Heart left ventricle (tissue), 13 donors: ENCODE data around the gene TAF4.

ENCODE experiments used
- POLR2A ChIP-seq, 2 donors: fragments of 450-650 bp; IDR thresholded peaks; one replicate each; pipeline ENCODE4 v1.6.1; 2017; ENCODE audit warnings: antibody characterized with exemption in 2 of 2, mild to moderate bottlenecking in 2 of 2, moderate library complexity in 2 of 2
- TF ChIP-seq, protein P1 (sequence below), 12 donors: fragments of 200-600 bp; sonication (generic) in 4 of 12; IDR thresholded peaks; one replicate each; pipeline versions ENCODE4 v1.5.0 to v1.8.0; 2018 to 2022; ENCODE audit warnings: antibody characterized with exemption in 12 of 12, mild to moderate bottlenecking in 5 of 12
- donor health status: ischemic (EF 13 %, LVEDD 7.1; RV severe dilation, severe dysfunction).
- donor health status: DM: no; HTN: yes; CAD: no.
- donor health status: DM: no; HTN: no; CAD: no.
- donor health status: ischemic (EF 25% LVEDD 6.9; RV normal size, moderate dysfunction).
- donor health status: ischemic (EF 25% LVEDD 5.7; RV mildly dilated, moderate dysfunction).
- donor health status: ischemic (EF 35%, LVEDD 5.7; RV mildly dilated, moderate dysfunction).
- donor health status: nonischemic (EF 11% LVEDD 7.7; RV severe dilation, severe dysfunction).
- donor health status: DM: yes; HTN: yes; CAD: no.
- donor health status: PGD.
- donor health status: ischemic (EF 29% LVEDD 5.4; RV normal size, mild dysfunction).
- donor health status: nonischemic (EF 23%, LVEDD 6.1; RV moderate dilation, normal function).

DNA sequence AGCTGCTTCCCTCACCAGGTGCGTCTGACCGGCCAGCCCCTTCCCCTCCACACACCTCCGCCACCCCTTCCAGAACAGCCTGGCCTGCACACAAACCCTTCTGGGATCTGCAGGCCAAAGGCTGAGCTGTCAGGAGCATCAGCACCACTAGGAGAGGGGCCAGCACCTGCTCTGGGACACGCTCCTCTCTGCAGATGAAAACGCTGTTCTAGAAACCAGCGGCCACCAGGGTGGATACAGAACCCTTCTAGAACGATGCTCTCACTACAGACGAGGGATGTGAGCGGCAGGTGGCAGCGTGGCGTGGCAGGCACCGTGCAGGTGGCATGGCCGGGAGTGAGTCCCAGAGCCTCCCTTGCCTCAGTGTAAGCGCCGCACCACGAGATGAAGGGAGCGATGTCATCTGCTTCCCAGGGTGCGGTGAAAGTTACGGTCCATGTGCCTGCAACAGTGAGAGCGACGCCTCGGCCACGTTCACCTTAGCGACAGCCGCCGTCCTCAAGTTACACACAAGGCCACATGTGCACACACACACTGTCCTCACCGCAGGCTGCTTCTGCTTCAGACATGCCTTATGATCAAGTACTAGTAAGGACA lies 53.6 kb downstream of the TAF4 start:
- TF ChIP-seq POLR2A (IDR thresholded peaks at IDR 0.05) = no peak
- TF ChIP-seq, protein P1, sequence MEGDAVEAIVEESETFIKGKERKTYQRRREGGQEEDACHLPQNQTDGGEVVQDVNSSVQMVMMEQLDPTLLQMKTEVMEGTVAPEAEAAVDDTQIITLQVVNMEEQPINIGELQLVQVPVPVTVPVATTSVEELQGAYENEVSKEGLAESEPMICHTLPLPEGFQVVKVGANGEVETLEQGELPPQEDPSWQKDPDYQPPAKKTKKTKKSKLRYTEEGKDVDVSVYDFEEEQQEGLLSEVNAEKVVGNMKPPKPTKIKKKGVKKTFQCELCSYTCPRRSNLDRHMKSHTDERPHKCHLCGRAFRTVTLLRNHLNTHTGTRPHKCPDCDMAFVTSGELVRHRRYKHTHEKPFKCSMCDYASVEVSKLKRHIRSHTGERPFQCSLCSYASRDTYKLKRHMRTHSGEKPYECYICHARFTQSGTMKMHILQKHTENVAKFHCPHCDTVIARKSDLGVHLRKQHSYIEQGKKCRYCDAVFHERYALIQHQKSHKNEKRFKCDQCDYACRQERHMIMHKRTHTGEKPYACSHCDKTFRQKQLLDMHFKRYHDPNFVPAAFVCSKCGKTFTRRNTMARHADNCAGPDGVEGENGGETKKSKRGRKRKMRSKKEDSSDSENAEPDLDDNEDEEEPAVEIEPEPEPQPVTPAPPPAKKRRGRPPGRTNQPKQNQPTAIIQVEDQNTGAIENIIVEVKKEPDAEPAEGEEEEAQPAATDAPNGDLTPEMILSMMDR (IDR thresholded peaks at IDR 0.05) = no peak
